Measurements from ENCODE around the gene SLC39A13. TPM values are rescaled to one million over a fixed set of nuclear protein-coding genes. Genes with fewer than 3 reads are reported as not detected.
A peak's percentile ranks its signal among the peaks of the same experiment; 100 is the strongest.

SLC39A13 gene
- total RNA-seq: 10 to 100 TPM; 60.1 to 66.1 TPM
- polyA plus RNA-seq (ENCODE audit: insufficient read length in 6 of 6): 10 to 100 TPM; 29.6 to 46.4 (median 34.1) TPM
- long read RNA-seq, donor 1, partial matches to known transcripts: 0 of 10 reads
- long read RNA-seq, donor 1, other reads (novel, unspliced or antisense): 7 of 10 reads
- long read RNA-seq, donor 2, partial matches to known transcripts: 0 of 2 reads
- long read RNA-seq, donor 2, other reads (novel, unspliced or antisense): 0 of 2 reads
- long read RNA-seq, donor 3, partial matches to known transcripts: 0 of 14 reads
- long read RNA-seq, donor 3, other reads (novel, unspliced or antisense): 10 of 14 reads
- long read RNA-seq, donor 4, partial matches to known transcripts: 12 of 59 reads
- long read RNA-seq, donor 4, other reads (novel, unspliced or antisense): 46 of 59 reads
- long read RNA-seq, donor 5, partial matches to known transcripts: 0 of 9 reads
- long read RNA-seq, donor 5, other reads (novel, unspliced or antisense): 8 of 9 reads
- long read RNA-seq, donor 6, partial matches to known transcripts: 0 of 7 reads
- long read RNA-seq, donor 6, other reads (novel, unspliced or antisense): 7 of 7 reads
- long read RNA-seq, donor 7, partial matches to known transcripts: 0 of 5 reads
- long read RNA-seq, donor 7, other reads (novel, unspliced or antisense): 5 of 5 reads
- long read RNA-seq, donor 8, partial matches to known transcripts: 7 of 23 reads
- long read RNA-seq, donor 8, other reads (novel, unspliced or antisense): 12 of 23 reads
- long read RNA-seq, donor 9: 0 reads
- long read RNA-seq, donor 10, partial matches to known transcripts: 10 of 52 reads
- long read RNA-seq, donor 10, other reads (novel, unspliced or antisense): 41 of 52 reads
- long read RNA-seq, donor 11, partial matches to known transcripts: 0 of 2 reads
- long read RNA-seq, donor 11, other reads (novel, unspliced or antisense): 0 of 2 reads
- long read RNA-seq, donor 12, partial matches to known transcripts: 10 of 25 reads
- long read RNA-seq, donor 12, other reads (novel, unspliced or antisense): 14 of 25 reads

DNA sequence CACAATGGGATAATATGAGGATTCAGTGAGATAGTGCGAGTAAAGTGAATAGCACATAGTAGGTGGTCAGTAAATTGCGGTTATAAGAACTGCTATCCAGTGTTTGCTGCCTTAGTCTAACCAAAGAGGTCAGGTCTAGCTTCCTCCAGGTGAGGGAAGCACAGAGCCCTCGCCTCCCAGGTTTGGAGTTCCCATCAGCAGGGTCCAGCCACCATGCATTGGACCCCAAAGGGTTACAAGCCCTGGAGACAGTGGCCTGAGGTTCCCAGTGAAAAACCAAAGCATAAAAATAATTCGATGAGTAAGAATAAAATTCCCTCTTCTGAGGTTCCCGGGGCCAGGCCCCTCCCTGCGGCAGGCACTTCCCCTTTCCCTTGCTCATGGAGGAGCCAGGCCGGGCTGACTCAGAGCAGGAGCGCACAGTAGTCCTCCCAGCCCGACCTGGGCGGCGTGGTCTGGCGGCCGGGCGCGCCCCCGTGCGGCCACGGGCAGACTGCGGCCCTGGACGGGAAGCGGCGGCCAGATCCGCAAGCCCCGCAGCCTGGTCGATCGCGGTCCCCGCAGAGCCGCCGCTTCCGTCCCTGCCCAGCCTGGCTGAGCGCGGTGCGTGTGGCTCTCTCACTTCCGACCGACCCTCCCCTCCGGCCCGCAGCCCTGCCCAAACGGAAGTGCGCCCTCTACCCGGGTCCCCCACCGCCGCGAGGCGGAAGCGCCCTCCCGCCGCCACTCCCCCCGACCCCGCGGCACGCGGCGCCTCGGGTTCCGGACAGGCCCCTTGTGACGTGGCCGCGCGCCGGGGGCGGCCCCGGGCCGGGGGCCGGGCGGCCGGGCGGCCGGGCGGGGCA is at the start of gene SLC39A13:
Gene SLC39A13 (plus strand): TSS at position 845 of the 845 bp plus-strand sequence. CDS start 1,505 bp downstream, outside the sequence.
- Histone ChIP-seq H3K36me3 (peaks cover 0 to 30% of the 10 kb centered on the region in 2 donors), H3K4me1 (peaks cover 8 to 52% of the 10 kb centered on the region in 2 donors), H3K27ac (peak within 1 kb of the TSS; percentile 91), H3K4me3 (peak within 1 kb of the TSS; percentile 74 to 75), H3K27me3 (no peaks in the 10 kb centered on the region), H3K9me3 (no peaks in the 10 kb centered on the region)
- DNase-seq (peak; percentile 93 to 99 (median 96)), ATAC-seq (peak; percentile 91)
- TF ChIP-seq, protein P1, sequence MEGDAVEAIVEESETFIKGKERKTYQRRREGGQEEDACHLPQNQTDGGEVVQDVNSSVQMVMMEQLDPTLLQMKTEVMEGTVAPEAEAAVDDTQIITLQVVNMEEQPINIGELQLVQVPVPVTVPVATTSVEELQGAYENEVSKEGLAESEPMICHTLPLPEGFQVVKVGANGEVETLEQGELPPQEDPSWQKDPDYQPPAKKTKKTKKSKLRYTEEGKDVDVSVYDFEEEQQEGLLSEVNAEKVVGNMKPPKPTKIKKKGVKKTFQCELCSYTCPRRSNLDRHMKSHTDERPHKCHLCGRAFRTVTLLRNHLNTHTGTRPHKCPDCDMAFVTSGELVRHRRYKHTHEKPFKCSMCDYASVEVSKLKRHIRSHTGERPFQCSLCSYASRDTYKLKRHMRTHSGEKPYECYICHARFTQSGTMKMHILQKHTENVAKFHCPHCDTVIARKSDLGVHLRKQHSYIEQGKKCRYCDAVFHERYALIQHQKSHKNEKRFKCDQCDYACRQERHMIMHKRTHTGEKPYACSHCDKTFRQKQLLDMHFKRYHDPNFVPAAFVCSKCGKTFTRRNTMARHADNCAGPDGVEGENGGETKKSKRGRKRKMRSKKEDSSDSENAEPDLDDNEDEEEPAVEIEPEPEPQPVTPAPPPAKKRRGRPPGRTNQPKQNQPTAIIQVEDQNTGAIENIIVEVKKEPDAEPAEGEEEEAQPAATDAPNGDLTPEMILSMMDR (IDR thresholded peaks at IDR 0.05): peak; percentile 66 to 93
- intact Hi-C loops (cut with DNase I): loop anchor here in 1 of 2 donors (5.0 kb wide), 1 partner anchor 36 kb away; no protein-coding TSS in a partner anchor

DNA sequence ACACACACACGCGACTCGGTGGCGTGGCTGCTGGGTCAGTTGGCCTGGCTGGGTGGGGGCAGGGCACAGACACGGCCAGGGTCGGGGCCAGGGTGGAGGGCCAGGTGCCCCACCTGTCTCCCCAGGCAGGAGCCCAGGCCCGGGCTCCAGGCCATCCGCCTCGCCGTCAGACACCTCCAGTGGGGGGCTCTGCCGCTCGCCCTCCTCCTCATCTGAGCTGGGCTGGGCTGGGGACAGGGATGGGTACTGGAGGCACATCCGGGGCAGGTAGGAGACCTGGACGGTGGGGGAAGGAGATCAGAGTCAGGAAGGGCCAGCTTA is 49.7 kb upstream of the SLC39A13 start:
- peak overlapping the region in 1 of 2 donors; percentile 43 for H3K27ac ChIP-seq
- no peak for DNase-seq
- H3K9me3 ChIP-seq: no peaks in the 10 kb centered on the region
- intact Hi-C loops (cut with DNase I): no loop called here
- H3K36me3 ChIP-seq: peaks cover 0 to 58% of the 10 kb centered on the region in 2 donors
- no peak for ATAC-seq
- H3K4me1 ChIP-seq: peaks cover 0 to 57% of the 10 kb centered on the region in 2 donors
- H3K27me3 ChIP-seq: no peaks in the 10 kb centered on the region
- H3K4me3 ChIP-seq: no peak overlapping the region
- TF ChIP-seq, protein P1 (IDR thresholded peaks at IDR 0.05): no peak

DNA sequence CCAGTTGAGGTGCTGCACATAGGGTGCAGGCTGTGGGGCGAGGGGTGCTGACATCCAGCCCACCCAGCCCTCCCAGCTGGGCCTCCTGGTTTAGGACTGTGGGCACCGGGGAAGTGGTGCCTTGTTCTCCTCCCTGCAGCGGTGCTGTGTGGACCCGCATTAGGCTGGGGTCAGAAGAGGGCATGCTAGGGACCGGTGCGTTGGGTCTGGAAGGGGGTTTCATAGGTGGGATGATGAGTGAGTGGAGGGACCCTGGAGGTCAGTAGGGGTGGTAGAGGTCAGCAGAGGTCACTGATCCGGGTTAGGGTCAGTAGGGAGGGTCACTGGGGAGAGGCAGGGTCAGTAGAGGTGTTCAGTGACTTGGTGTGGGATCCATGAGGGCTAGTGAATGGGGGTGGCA is 49.2 kb upstream of the SLC39A13 start:
- TF ChIP-seq, protein P1 (IDR thresholded peaks at IDR 0.05): no peak
- peaks cover 0 to 54% of the 10 kb centered on the region in 2 donors for H3K36me3 ChIP-seq
- no peaks in the 10 kb centered on the region for H3K27me3 ChIP-seq
- H3K4me3 ChIP-seq: peak overlapping the region in 1 of 2 donors; percentile 4
- no peak for DNase-seq
- peak overlapping the region in 1 of 2 donors; percentile 43 for H3K27ac ChIP-seq
- H3K9me3 ChIP-seq: no peaks in the 10 kb centered on the region
- ATAC-seq: no peak
- intact Hi-C loops (cut with DNase I): no loop called here
- peaks cover 0 to 60% of the 10 kb centered on the region in 2 donors for H3K4me1 ChIP-seq

DNA sequence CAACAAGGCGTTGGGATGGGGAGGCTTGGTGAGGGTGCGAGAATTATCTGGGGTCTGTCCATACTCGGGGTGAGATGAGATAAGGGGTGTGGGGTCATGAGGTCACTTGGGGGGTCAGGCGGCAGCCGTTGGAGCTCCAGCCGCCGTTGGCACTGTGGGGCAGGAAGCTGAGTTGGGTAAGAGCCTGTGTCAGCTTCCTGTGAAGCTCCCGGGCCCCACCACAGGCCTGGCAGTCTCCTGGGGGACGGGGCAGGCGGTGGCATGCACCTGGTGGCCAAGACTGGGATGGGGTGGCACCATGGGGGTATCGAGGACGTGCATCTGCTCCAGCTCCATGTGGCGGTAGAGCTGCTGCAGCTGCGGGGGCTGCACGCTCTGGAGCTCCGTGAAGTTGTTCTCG is 48.8 kb upstream of the SLC39A13 start:
- Histone ChIP-seq H3K4me1 (peaks cover 0 to 64% of the 10 kb centered on the region in 2 donors), H3K27ac (peak overlapping the region in 1 of 2 donors; percentile 43), H3K27me3 (no peaks in the 10 kb centered on the region), H3K36me3 (peaks cover 0 to 54% of the 10 kb centered on the region in 2 donors), H3K4me3 (peak overlapping the region in 1 of 2 donors; percentile 4), H3K9me3 (no peaks in the 10 kb centered on the region)
- intact Hi-C loops (cut with DNase I): no loop called here
- TF ChIP-seq, protein P1 (IDR thresholded peaks at IDR 0.05): no peak
- DNase-seq: peak in 1 of 4 donors; percentile 89
- ATAC-seq: no peak

Measured in left lung (tissue), 14 donors.